IPS-18c (cell line): ENCODE results near the gene MYO5C.

Source experiments
- H3K4me3 ChIP-seq: 2 replicates; pipeline ENCODE4 v1.7.0; 2013; ENCODE audit warnings: low read depth, mild to moderate bottlenecking, low read length, moderate library complexity; ENCODE audit not compliant: insufficient read depth
- H3K9me3 ChIP-seq: one replicate; pipeline ENCODE4 v1.6.1; 2013; ENCODE audit warnings: mild to moderate bottlenecking, low read length, moderate library complexity; ENCODE audit not compliant: control insufficient read depth, insufficient read depth

The MYO5C gene

GRCh38 chr15:52284164-52284563 lies 11.4 kb downstream of the MYO5C start:
- no peak overlapping the region for H3K4me3 ChIP-seq
- H3K9me3 ChIP-seq = no peaks in the 10 kb centered on the region

- Histone ChIP-seq H3K4me3 (no peak overlapping the region), H3K9me3 (no peaks in the 10 kb centered on the region)
These were observed 12.3 kb downstream of the MYO5C start for GRCh38 chr15:52283281-52283680.

- Histone ChIP-seq H3K9me3 (no peaks in the 10 kb centered on the region), H3K4me3 (no peak overlapping the region)
These were observed 13.2 kb downstream of the MYO5C start for GRCh38 chr15:52282418-52282817.

GRCh38 chr15:52281085-52282035 lies 14.2 kb downstream of the MYO5C start:
- no peak overlapping the region for H3K4me3 ChIP-seq
- H3K9me3 ChIP-seq = no peaks in the 10 kb centered on the region

GRCh38 chr15:52280326-52281084 lies 15.1 kb downstream of the MYO5C start:
- Histone ChIP-seq H3K9me3 (no peaks in the 10 kb centered on the region), H3K4me3 (no peak overlapping the region)

GRCh38 chr15:52278636-52279367 lies 16.8 kb downstream of the MYO5C start:
- Histone ChIP-seq H3K4me3 (no peak overlapping the region), H3K9me3 (no peaks in the 10 kb centered on the region)

GRCh38 chr15:52278135-52278534 lies 17.5 kb downstream of the MYO5C start:
- Histone ChIP-seq H3K4me3 (no peak overlapping the region), H3K9me3 (no peaks in the 10 kb centered on the region)

GRCh38 chr15:52277575-52277974 lies 18.0 kb downstream of the MYO5C start:
- Histone ChIP-seq H3K9me3 (no peaks in the 10 kb centered on the region), H3K4me3 (no peak overlapping the region)

GRCh38 chr15:52276256-52276770 lies 19.3 kb downstream of the MYO5C start:
- H3K4me3 ChIP-seq = no peak overlapping the region
- H3K9me3 ChIP-seq = no peaks in the 10 kb centered on the region

- H3K9me3 ChIP-seq = no peaks in the 10 kb centered on the region
These were observed 31.9 kb downstream of the MYO5C start for GRCh38 chr15:52263563-52264282.

GRCh38 chr15:52262364-52262763 lies 33.2 kb downstream of the MYO5C start:
- Histone ChIP-seq H3K4me3 (0 out of 2 replicates have a peak overlapping the region, but pooled peaks have one; percentile 4), H3K9me3 (no peaks in the 10 kb centered on the region)

More at GRCh38 chr15:52263563-52264282, 31.9 kb downstream of the MYO5C start:
- no peak overlapping the region for H3K4me3 ChIP-seq

GRCh38 chr15:52261498-52262242 lies 33.9 kb downstream of the MYO5C start:
- Histone ChIP-seq H3K9me3 (no peaks in the 10 kb centered on the region), H3K4me3 (0 out of 2 replicates have a peak overlapping the region, but pooled peaks have one; percentile 4)

- Histone ChIP-seq H3K9me3 (no peaks in the 10 kb centered on the region), H3K4me3 (no peak overlapping the region)
These were observed 34.6 kb downstream of the MYO5C start for GRCh38 chr15:52261026-52261425.

- Histone ChIP-seq H3K4me3 (no peak overlapping the region), H3K9me3 (no peaks in the 10 kb centered on the region)
These were observed 36.1 kb downstream of the MYO5C start for GRCh38 chr15:52259503-52259902.

GRCh38 chr15:52258461-52258860 lies 37.1 kb downstream of the MYO5C start:
- Histone ChIP-seq H3K4me3 (no peak overlapping the region), H3K9me3 (no peaks in the 10 kb centered on the region)

- H3K4me3 ChIP-seq = no peak overlapping the region
- H3K9me3 ChIP-seq = no peaks in the 10 kb centered on the region
These were observed 37.9 kb downstream of the MYO5C start for GRCh38 chr15:52257734-52258062.
